ENCODE results near the gene PIP5K1B. TPM values are rescaled to one million over a fixed set of nuclear protein-coding genes. Genes with fewer than 3 reads are reported as not detected.

Gene PIP5K1B
- total RNA-seq, 1 experiment from 2014 or later, result 2.5 TPM

DNA sequence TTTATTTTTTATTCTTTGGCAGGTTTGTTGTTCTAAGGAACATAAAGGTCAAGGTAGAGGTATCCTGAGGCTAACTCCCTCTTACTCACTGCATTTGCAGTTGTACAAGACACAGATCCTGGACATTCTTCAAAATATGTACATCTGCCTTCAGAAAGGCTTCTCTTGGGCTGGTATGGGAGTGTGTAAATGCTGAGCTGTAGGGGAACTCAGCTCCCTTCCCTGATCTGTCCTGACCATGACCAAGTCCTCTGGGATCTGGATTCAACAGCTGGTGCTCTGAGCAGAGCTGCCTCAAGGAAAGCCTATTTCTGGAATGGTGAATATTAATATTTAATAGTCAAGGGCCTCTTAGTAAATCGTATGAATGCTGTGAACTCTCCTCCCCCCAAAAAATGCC is 191.4 kb downstream of the PIP5K1B start:
- no peaks in the 10 kb centered on the region for H3K23me2 ChIP-seq (ENCODE audit: insufficient read length, low read depth, low read length, poor library complexity, severe bottlenecking)
- no peak overlapping the region for H2BK5ac ChIP-seq (ENCODE audit: insufficient read length, low read length)
- no peaks in the 10 kb centered on the region for H3K9me3 ChIP-seq (ENCODE audit: control insufficient read depth, low read depth, low read length)
- H3T11ph ChIP-seq (ENCODE audit: low read length), result no peak overlapping the region
- no peak overlapping the region for H2BK120ac ChIP-seq (ENCODE audit: low read depth, low read length, poor library complexity, severe bottlenecking)
- no peak overlapping the region for H3K56ac ChIP-seq (ENCODE audit: insufficient read length, low read depth, low read length)
- Mint-ChIP-seq H3K36me3 (ENCODE audit: insufficient read depth in 1 of 3, low read depth in 3 of 3) (no peaks in the 10 kb centered on the region; a peak in 2 of 7 replicates), H3K27me3 (ENCODE audit: low read depth) (no peaks in the 10 kb centered on the region; the same call in 1 of the 2 replicates), H3K4me1 (peaks cover 30 to 40% of the 10 kb centered on the region in 2 experiments), H3K9me3 (no peaks in the 10 kb centered on the region), H3K4me3 (no peak overlapping the region), H3K27ac (no peak overlapping the region; a peak in 1 of 7 replicates)
- H4K20me1 ChIP-seq (ENCODE audit: control insufficient read depth, insufficient read depth, insufficient read length), result no peaks in the 10 kb centered on the region
- TF ChIP-seq, protein P1, sequence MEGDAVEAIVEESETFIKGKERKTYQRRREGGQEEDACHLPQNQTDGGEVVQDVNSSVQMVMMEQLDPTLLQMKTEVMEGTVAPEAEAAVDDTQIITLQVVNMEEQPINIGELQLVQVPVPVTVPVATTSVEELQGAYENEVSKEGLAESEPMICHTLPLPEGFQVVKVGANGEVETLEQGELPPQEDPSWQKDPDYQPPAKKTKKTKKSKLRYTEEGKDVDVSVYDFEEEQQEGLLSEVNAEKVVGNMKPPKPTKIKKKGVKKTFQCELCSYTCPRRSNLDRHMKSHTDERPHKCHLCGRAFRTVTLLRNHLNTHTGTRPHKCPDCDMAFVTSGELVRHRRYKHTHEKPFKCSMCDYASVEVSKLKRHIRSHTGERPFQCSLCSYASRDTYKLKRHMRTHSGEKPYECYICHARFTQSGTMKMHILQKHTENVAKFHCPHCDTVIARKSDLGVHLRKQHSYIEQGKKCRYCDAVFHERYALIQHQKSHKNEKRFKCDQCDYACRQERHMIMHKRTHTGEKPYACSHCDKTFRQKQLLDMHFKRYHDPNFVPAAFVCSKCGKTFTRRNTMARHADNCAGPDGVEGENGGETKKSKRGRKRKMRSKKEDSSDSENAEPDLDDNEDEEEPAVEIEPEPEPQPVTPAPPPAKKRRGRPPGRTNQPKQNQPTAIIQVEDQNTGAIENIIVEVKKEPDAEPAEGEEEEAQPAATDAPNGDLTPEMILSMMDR (conservative IDR thresholded peaks at IDR 0.05), result no peak
- no peak overlapping the region for H3K23ac ChIP-seq (ENCODE audit: insufficient read length, low read depth, low read length)
- no peak overlapping the region for H2BK20ac ChIP-seq (ENCODE audit: low read depth, low read length, poor library complexity, severe bottlenecking)
- H3K14ac ChIP-seq (ENCODE audit: insufficient read depth, low read length), result no peak overlapping the region
- no peak overlapping the region for H3K27ac ChIP-seq (ENCODE audit: insufficient read length, low read depth, low read length)
- H2BK15ac ChIP-seq (ENCODE audit: low read depth, low read length), result no peak overlapping the region
- H3K4me1 ChIP-seq (ENCODE audit: insufficient read depth, low read length), result no peaks in the 10 kb centered on the region; the same call in 1 of the 2 replicates
- DNase-seq, result no peak
- H2BK12ac ChIP-seq (ENCODE audit: insufficient read length, low read depth, low read length), result no peak overlapping the region
- H2AK5ac ChIP-seq (ENCODE audit: insufficient read length, low read length), result no peak overlapping the region
- no peak overlapping the region for H3K18ac ChIP-seq (ENCODE audit: insufficient read length, low read depth, low read length)
- no peak overlapping the region for H3K9ac ChIP-seq (ENCODE audit: extremely low read depth, insufficient read length, low read length)
- H3K79me1 ChIP-seq (ENCODE audit: insufficient read depth, low read depth, low read length, poor library complexity, severe bottlenecking), result no peaks in the 10 kb centered on the region
- WGBS (ENCODE audit: extremely low coverage, insufficient read length, low lambda C conversion rate), result no CpG with 5 or more reads among the region's 1 CpG
- H2AFZ ChIP-seq (ENCODE audit: low read length), result no peak overlapping the region
- H3K4me2 ChIP-seq (ENCODE audit: insufficient read depth, insufficient read length, low read length), result no peak overlapping the region
- H3K79me2 ChIP-seq (ENCODE audit: insufficient read depth, low read length), result no peaks in the 10 kb centered on the region
- H3K27me3 ChIP-seq (ENCODE audit: insufficient read depth, low read length), result no peaks in the 10 kb centered on the region
- no peak overlapping the region for H3K4ac ChIP-seq (ENCODE audit: low read depth, low read length)
- no peak overlapping the region for H4K5ac ChIP-seq (ENCODE audit: insufficient read length, low read depth, low read length)
- H4K8ac ChIP-seq (replicated peaks; ENCODE audit: insufficient read length, low read depth, low read length), result no peak overlapping the region
- no peak overlapping the region for H4K91ac ChIP-seq (ENCODE audit: insufficient read length, low read depth, low read length)
